ENCODE results near the gene SIX2. TPM values are rescaled to one million over a fixed set of nuclear protein-coding genes. Genes with fewer than 3 reads are reported as not detected.
A peak's percentile ranks its signal among the peaks of the same experiment; 100 is the strongest.

Gene SIX2
- total RNA-seq, 4 donors from 2014 or later, result 0.34 to 1.2 (median 0.60) TPM; not detected in 1

- no peak for DNase-seq (ENCODE audit: low spot score in 2 of 2)
- Histone ChIP-seq H3K27me3 (peaks cover 65% of the 10 kb centered on the region), H3K36me3 (no peaks in the 10 kb centered on the region), H3K27ac (no peak overlapping the region), H3K9me3 (no peaks in the 10 kb centered on the region), H3K4me1 (no peaks in the 10 kb centered on the region), H3K4me3 (no peak overlapping the region)
- 81% methylated on average over 1 of the region's 1 CpG for WGBS
- TF ChIP-seq EP300 (IDR thresholded peaks at IDR 0.05) (no peak), POLR2A (IDR thresholded peaks at IDR 0.05) (no peak), CTCF (IDR thresholded peaks at IDR 0.05) (no peak), POLR2AphosphoS5 (IDR thresholded peaks at IDR 0.05) (no peak)
Observed at GRCh38 chr2:44994377-44994776, 14.9 kb downstream of the SIX2 start.

GRCh38 chr2:44989176-44989575 lies 20.1 kb downstream of the SIX2 start:
- DNase-seq (ENCODE audit: low spot score in 2 of 2), result no peak
- H3K4me1 ChIP-seq, result no peaks in the 10 kb centered on the region
- no peaks in the 10 kb centered on the region for H3K9me3 ChIP-seq
- H3K4me3 ChIP-seq, result no peak overlapping the region
- H3K36me3 ChIP-seq, result no peaks in the 10 kb centered on the region
- no peak for TF ChIP-seq POLR2A (IDR thresholded peaks at IDR 0.05)
- no peak for TF ChIP-seq EP300 (IDR thresholded peaks at IDR 0.05)
- no peak for TF ChIP-seq CTCF (IDR thresholded peaks at IDR 0.05)
- no peak for TF ChIP-seq POLR2AphosphoS5 (IDR thresholded peaks at IDR 0.05)
- H3K27me3 ChIP-seq, result peaks cover 21% of the 10 kb centered on the region
- WGBS, result 71% methylated on average over 2 of the region's 2 CpGs
- H3K27ac ChIP-seq, result no peak overlapping the region

- peaks cover 15% of the 10 kb centered on the region for H3K27me3 ChIP-seq
- TF ChIP-seq POLR2A (IDR thresholded peaks at IDR 0.05) (no peak), CTCF (IDR thresholded peaks at IDR 0.05) (no peak), EP300 (IDR thresholded peaks at IDR 0.05) (no peak), POLR2AphosphoS5 (IDR thresholded peaks at IDR 0.05) (no peak)
- WGBS, result 73% methylated on average over 9 of the region's 9 CpGs
Observed at GRCh38 chr2:44983836-44984604, 25.2 kb downstream of the SIX2 start.

GRCh38 chr2:44981714-44982108 lies 27.5 kb downstream of the SIX2 start:
- H3K9me3 ChIP-seq, result no peaks in the 10 kb centered on the region
- no peaks in the 10 kb centered on the region for H3K36me3 ChIP-seq
- 12% methylated on average over 13 of the region's 14 CpGs for WGBS
- no peak overlapping the region for H3K4me3 ChIP-seq
- H3K4me1 ChIP-seq, result peaks cover 4% of the 10 kb centered on the region
- no peak overlapping the region for H3K27ac ChIP-seq
- TF ChIP-seq EP300 (IDR thresholded peaks at IDR 0.05) (no peak), POLR2A (IDR thresholded peaks at IDR 0.05) (no peak), POLR2AphosphoS5 (IDR thresholded peaks at IDR 0.05) (no peak), CTCF (IDR thresholded peaks at IDR 0.05) (peak; percentile 74 to 77)
- DNase-seq (ENCODE audit: low spot score in 2 of 2), result no peak
- peaks cover 22% of the 10 kb centered on the region for H3K27me3 ChIP-seq

More at GRCh38 chr2:44983836-44984604, 25.2 kb downstream of the SIX2 start:
- Histone ChIP-seq H3K4me1 (peaks cover 4% of the 10 kb centered on the region), H3K27ac (no peak overlapping the region), H3K4me3 (no peak overlapping the region), H3K9me3 (no peaks in the 10 kb centered on the region), H3K36me3 (no peaks in the 10 kb centered on the region)
- DNase-seq (ENCODE audit: low spot score in 2 of 2), result peak in 1 of 2 donors; percentile 42

- Histone ChIP-seq H3K27ac (no peak overlapping the region), H3K4me1 (peaks cover 4% of the 10 kb centered on the region), H3K36me3 (no peaks in the 10 kb centered on the region), H3K27me3 (peaks cover 22% of the 10 kb centered on the region), H3K9me3 (no peaks in the 10 kb centered on the region), H3K4me3 (no peak overlapping the region)
- DNase-seq (ENCODE audit: low spot score in 2 of 2), result no peak
- no peak for TF ChIP-seq EP300 (IDR thresholded peaks at IDR 0.05)
- no peak for TF ChIP-seq POLR2A (IDR thresholded peaks at IDR 0.05)
- no peak for TF ChIP-seq POLR2AphosphoS5 (IDR thresholded peaks at IDR 0.05)
- TF ChIP-seq CTCF (IDR thresholded peaks at IDR 0.05), result no peak
- WGBS, result 65% methylated on average over 9 of the region's 9 CpGs
Observed at GRCh38 chr2:44980751-44981713, 28.2 kb downstream of the SIX2 start.
